GM21360 (cell line): ENCODE results near the gene CHTF18.
"Not testable (repeated sequence)": the region's sequence is repeated elsewhere in the genome, so short reads cannot be mapped to it uniquely, and the experiment has no call there.

Experiments
- ATAC-seq: cut with Tn5 transposase; IDR thresholded peaks from one replicate; pipeline ENCODE4 v1.9.1; 2021; ENCODE audit warnings: mild to moderate bottlenecking, moderate library complexity; ENCODE audit not compliant: unreplicated experiment

Gene CHTF18

DNA sequence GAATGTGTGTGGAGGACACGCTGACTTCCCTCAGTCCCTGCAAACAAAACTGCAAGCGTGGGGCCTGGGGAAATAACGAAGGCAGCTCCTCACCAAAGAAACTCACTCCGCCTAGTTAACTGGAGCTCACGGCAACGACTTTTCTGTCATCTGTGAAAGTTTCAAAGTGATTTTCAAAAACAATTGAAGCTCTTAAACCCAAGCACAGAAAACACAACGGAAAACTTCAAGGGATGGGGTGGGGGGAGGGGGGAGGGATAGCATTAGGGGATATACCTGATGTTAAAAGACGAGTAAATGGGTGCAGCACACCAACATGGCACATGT lies 15.3 kb downstream of the CHTF18 start:
- no peak for ATAC-seq

DNA sequence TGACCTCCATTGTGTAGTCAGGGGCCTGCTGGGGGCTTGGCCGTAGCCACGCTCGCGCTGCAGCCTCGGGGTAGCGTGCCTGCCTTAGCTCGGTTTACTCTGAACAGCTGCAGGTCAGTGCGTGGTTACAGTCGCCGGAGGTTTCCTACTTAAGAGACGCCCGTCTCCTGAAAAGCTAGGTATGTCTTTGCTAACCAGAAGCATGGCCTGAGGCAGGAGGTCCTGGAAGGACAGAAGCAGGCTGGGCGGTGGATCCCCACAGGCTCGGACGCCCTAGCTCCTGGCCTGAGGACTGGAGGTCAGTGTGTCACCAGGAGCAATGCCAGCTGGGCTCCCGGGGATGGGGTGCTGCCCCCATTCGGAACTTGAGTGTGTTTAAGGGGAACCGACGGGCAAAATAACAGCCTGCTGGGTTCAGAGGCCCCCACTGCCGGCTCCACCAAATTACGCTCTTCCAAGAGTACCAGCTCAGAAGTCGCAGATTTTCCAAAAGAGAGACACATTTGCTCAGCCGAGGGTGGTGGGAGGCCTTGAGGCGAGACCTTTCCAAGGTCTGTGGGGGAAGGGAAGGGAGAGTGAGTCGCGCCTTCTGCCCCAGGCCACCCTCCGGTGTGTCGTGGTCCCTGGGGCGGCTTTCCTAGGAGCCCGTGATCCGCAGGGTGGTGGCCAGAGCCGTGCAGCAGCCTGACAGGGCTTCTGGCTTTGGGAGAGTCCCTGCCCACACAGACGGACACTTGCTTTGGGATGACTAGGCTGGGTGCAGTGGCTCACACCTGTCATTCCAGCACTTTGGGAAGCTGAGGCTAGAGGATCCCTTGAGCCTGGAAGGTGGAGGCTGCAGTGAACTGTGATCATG lies 16.0 kb downstream of the CHTF18 start:
- no peak for ATAC-seq

DNA sequence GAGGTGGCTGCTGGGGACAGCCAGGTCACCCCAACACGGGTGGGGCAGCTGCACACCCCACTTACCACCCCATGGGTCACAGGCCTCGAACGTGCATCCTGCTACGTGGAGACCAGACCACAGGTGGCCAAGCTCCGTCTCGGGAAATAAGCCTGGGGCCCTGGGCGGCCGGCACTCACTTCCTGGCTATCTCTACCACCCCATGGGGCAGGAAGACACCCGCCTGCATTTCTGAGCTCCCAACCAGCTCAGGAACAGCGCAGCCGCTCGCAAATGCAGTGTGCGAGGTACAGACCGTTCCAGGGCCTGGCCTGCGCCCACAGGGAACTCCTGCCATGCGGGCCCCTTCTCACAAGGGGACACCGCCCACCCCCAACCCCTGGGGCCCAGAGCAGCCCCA lies 17.1 kb downstream of the CHTF18 start:
- no peak for ATAC-seq

DNA sequence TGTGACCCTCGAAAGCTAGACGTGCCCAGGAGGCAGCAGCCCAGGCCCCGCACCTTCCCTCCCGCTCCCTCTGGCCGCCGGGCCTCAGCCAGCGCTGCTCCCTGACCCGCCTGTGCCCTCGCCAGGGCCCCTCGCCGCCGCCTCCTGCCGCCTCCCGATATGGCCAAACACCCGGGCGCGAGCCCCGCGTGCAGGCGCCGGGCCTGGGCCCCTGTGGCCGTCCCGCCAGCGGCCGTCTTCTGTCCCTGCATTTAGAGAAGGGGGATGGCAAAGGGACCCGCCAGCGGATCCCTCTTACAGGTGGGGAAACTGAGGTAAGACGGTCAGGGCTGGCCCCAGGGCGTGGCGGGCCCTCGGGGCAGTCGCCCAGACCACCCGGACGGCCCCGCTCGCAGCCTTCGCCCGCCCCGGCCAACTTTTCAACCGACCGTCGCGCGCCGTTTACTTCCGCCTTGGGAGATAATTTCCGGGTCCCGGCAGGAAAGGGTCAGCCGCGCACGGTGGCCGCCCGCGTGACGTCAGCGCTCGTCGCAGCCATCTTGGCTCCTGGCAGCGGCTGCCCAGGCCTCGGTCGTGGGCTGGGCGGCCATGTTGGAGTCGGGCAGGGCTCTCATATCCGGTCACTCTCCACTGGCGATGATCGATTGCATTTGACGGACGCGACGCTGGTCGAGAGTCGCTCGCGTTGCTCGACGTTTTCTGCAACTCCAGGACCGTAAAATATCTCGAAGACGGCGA lies 19.1 kb downstream of the CHTF18 start:
- peak; percentile 87 for ATAC-seq

DNA sequence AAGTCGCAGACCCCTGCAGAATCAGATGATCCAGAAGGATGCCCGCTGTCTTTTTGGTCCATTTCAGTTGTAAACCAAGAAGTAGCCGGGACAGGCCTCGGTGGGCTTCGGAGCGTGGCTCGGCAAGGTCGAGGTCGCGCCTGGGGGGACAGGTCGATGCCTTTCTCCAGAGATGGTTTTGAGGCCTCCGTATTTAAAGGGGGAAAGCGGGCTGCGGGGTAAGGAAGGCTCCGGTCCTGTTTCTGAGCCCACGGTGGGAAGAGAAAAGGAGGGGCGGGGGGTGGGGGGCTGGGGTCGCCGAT lies 19.6 kb downstream of the CHTF18 start:
- no peak for ATAC-seq

DNA sequence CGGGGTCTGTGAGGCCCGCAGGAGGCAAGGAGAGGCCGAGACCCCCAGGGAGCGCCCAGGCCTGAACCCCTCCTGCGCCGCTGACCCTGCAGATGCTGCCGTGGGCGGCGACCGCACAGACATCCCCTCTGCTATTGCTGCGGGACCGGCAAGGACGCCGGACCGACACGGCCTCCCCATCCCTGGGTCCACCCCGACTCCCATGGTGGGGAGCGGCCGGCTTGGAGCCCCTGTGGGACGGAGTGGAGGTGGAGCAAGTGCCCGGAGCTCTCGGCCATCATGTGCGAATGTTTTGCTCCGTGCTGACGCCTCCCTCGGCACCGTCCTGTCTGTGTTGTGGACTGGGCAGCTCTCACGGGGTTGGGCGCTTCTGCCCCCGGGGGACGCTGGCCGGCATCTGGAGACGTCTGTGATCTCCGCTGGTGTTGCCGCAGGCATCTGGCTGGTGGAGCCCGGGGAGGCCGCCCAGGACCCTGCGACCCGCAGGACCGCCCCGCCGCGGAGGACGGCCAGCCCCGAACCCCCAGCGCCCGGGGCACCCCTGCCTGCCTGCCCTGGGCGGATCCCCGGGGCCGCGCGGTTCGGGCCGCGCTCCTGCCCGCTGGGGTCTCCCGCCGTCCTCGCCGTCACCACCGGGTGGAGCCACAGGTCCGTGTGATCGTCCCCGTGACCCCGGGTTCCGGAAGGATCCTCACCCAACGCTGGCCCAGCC lies 24.9 kb downstream of the CHTF18 start:
- ATAC-seq: no peak

DNA sequence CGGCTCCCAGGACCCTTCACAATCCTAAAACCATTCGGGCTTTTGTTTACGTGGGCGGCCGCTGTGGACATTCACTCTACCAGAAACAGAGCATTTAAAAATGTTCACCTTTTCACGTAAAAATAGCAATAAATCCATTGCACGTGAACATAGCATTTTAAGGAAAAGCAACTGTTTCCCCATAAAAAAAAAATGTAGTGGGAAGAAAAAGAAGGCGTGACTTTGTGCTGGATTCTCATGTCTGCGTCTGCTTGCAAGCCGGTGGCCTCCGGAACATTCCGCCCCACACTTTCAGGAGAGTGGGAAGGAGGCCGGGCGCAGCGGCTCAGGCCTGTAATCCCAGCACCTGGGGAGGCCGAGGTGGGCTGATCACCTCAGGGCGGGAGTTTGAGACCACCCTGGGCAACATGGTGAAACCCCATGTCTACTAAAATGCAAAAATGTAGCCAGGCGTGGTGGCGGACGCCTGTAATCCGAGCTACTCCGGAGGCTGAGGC lies 25.5 kb downstream of the CHTF18 start:
- ATAC-seq: no peak

DNA sequence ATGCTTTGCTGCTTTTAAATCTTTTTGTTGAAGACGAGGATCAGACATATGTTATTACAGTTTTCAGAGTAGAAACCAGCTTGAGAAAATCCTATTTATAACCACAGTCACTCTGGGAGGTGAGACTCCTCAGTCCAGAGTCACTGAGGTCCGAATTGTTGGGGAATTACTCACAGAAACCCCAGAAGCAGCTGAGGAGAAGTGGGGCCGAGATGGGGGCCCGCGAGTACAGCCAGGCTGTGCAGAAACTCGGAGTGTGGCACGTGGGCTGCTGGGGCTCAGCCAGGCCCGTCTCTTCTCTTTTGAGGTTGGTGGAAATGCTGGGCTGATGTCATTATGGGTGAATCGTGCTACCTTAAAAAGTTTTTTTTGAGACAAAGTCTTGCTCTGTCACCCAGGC lies 26.6 kb downstream of the CHTF18 start:
- ATAC-seq: no peak

DNA sequence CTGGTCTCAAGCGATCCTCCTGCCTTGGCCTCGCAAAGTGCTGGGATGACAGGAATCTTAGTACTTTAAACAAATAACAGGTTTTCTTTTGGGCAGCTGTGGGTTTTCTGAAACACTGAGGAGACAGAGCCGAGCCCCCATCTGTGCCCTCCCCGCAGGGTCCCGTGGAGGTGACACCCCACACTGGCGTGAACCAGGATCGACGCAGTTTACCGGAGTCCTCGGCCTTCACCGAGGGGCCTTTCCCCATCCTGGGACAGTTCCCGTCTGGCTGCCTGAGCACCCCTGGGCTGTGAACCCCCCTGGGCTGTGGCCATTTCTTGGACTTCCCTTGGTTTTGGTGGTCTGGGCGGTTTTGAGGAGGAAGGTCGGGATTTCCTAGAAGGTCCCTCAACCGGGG lies 27.4 kb downstream of the CHTF18 start:
- no peak for ATAC-seq

DNA sequence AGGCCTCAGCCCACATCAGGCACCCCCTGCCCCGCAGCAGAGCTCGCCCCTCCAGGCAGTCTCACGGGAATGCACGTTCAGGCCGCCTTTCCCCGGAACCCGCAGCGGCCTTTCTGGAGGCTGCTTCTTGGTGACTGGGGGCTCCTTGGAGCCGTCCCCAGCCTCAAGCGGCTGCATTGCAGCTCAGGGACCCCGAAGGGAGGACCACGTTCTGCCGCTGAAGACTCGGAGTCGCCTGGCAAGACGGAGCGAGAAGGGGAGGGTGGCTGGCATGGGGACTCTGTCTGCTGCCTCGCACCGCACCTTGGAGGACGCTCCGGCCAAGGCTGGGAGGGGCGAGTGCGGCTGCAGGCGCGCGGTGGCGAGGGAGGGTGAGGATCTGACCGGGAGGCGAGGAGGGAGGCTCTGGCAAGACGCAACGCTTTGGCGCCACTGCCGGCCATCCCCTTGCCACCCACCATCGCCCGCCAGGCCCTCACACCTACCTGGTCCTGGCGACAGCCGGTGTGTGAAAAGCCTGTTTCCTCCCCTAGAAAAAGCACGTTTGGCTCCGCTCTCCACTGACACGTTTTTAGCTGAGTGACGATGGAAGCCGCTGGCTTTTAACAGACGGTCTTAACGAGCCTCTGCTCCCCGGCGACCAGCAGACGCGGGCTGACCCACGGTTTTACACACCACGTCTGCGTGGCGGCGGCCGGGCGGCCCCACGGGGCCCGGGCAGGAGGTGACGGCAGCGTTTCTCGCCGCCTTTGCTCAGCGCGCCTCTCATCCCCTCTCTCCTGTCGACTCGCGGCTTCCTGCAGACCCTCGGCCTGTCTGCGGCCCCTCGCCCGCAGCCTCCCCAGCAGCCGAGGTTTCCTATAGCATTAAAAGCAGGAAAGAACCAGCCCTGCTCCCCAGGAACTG lies 28.8 kb downstream of the CHTF18 start:
- no peak for ATAC-seq

DNA sequence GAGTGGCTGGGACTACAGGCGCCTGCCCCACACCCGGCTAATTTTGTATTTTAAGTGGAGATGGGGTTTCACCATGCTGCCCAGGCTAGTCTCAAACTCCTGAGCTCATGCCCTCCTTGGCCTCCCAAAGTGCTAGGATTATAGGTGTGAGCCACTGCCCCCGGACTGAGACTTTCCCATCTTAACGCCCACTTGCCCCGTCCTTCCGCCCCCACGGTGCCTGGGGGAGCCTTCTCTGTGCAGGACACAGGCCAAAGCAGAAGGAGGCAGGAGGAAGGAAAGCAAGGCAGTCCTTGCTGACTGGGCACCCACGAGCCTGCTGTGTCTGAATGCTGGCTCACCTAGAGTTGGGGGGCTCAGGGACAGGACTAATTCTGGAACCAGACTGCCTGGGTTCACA lies 29.7 kb downstream of the CHTF18 start:
- ATAC-seq: no peak

DNA sequence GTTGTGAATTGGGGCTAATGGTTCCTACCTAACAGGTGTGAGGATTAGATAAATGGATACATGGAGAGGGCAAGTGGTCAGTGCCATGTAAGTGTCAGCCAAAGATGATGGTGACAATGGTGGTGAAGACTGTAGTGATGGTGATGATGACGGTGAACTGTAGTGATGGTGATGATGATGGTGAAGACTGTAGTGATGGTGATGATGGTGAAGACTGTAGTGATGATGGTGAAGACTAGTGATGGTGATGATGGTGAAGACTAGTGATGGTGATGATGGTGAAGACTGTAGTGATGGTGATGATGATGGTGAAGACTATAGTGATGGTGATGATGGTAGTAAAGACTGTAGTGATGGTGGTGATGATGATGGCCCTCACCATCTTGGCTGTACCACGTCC lies 30.2 kb downstream of the CHTF18 start:
- ATAC-seq: no peak

DNA sequence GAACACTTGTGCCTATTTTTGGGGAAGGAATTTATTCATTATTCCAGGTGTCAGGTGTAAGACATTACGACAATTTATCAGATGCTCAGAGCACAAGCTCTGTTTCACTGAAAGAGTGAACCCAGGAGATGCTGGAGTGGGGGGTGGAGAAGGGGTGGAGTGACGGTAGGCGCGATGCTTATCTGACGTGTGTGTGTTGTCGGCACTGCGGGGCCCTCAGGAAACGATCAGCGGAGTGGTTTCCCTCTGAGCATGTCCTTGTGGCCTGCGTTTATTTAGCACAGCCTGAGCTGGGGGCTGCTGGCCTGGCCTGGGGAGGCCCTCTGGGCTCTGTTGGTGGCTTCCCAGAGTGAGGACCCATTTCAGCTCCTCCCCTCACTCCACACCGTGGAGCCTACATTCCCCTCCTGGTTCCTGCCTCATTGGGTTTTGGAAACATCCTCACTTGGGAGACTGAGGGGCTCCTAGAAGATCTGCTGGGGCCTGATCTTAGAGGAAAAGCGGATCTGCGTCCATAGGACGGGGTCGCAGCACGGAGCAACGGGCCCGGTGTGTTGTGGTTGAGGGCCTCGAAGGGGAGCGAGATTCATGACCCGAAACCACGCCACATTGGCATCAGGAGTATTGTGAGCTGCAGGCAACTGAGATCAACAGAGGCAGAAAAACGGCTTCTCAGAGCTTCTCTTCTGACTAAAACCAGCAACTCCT lies 31.1 kb downstream of the CHTF18 start:
- no peak for ATAC-seq

DNA sequence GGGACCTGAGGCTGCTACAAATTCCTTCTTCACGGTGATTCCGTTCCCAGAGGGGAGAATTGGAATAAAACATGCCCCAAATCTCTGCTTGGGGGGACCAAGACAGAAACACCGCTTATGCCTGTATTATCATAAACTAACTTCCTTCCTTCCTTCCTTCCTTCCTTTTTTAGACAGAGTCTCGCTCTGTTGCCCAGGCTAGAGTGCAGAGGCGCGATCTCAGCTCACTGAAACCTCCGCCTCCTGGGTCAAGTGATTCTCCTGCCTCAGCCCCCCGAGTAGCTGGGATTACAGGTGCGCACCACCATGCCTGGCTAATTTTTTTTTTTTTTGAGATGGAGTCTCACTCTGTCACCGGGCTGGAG lies 31.6 kb downstream of the CHTF18 start:
- not testable (repeated sequence) for ATAC-seq

DNA sequence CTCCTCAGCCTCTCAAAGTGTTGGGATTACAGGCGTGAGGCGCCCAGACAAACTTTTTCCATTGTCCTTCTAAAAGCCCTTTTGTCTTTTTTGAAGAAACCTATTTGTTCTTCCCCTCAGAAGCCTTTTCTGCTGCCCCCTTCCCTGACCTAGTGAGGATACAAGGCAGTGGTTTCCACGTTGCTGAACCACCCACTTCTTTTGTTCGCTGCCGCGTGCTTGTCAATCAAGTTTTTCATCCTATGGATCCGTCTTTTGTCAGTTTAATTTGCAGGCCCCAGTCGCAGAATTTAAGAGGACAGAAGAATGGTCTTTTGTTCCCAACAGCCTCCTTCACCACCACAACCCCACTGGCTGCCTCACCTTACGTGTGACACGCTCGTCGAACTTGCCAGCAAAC lies 32.3 kb downstream of the CHTF18 start:
- ATAC-seq: no peak

DNA sequence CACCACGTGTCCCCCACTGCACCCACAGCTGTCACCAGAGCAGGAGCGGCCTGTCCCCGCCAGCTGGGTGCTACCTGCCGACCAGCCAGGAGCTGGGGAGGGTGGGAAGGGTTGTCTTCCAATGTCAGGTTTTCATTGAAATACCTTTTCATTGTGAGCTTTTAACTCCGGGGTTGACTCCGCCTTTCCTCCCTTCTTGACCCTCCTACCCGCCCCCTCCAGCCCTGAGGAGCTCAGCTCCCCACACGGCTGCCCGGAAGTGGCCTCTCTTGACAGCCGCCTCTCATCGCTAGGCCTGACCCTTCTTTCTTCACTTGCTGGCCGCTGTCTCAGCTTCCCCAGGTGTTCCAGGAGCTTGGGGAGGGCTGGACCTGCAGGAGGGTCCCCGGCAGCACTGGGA lies 33.3 kb downstream of the CHTF18 start:
- ATAC-seq: no peak

DNA sequence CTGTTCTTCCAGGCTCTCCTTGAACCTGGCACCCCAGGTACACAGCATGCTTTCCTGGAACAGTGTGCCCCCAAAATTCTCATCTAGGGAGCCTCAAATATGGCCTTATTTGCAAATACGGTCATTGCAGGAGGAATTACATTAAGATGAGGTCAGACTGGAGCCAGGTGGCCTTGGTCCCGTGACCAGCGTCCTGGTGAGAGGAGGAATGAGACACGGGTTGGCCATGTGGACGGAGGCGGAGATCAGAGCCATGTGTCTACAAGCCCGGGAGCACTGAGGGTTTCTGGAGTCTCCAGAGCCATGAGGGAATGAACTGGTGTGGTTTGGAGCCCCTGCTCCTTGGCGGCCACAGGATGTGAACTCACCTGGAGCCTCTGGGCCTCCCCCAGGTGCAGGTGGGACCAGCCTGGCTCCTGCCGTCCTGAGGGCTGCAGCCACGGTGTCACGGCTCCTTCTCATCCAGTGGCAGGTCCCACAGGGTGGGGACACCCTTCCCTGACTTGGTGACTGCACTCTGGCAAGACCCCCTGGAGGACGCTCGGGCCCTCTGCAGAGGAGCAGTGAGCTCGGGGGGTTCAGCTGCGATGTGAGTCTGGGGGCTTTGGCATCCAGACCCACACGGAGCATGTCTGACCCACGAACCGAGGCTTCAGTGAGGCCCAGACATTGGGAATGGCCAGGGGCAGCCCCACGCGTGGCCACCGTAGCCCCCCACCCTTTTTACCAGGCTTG lies 33.9 kb downstream of the CHTF18 start:
- no peak for ATAC-seq

DNA sequence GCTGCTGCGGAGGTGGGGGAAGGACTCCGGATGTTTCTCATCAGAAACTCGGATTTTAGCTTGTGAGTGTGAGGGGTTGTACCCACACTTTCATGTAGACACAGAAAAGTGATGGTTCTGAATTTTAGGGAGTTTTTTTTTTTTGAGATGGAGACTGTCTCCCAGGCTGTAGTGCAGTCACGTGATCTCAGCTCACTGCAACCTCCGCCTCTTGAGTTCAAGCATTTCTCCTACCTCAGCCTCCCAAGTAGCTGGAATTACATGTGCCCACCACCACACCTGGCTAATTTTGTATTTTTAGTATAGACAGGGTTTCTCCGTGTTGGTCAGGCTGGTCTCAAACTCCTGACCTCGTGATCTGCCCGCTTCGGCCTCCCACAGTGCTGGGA lies 34.5 kb downstream of the CHTF18 start:
- no peak for ATAC-seq

DNA sequence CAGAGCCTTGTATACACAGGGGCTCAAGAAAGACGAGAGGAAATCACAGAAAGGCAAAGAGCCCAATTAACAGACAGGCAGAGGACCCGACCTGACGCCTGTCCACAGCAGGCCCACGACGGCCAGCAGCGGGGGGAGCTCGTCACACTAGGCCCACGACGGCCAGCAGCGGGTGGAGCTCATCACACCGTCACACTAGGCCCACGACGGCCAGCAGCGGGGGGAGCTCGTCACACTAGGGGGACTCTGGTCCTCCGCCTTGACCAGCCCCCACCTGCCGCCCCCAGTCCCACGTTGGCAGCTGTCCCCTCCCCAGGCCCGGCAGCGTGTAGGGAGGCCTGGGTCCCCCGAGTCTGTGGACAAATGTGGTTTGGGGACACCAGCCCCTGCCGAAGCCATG lies 35.8 kb downstream of the CHTF18 start:
- ATAC-seq: no peak

DNA sequence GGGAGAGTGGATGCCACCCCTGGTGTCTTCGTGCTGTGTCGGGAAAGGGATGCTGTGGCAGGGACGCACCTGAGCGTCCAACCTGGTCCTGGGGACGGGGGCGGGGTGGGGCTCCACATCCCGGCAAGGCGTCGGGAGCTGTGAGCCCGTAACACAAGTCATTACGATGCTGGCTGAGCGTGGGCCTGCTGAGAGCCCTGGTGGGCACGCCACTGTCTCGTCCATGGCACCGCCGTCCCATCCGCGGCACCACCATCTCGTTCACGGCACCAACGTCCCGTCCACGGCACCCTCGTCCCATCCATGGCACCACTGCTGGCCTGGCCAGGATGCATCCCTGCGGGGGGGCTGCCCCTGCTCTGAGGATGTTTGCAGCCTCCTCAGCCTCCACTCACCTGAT lies 36.2 kb downstream of the CHTF18 start:
- ATAC-seq: no peak
